ENCODE measurements around the gene ST8SIA5. TPM values are rescaled to one million over a fixed set of nuclear protein-coding genes. Genes with fewer than 3 reads are reported as not detected.

The ST8SIA5 gene
- total and polyA plus RNA-seq, 9 of the 15 experiments (the other 6 are each of a cell fraction or from before 2014, with no cell fraction given) = 0.03 to 0.33 (median 0.06) TPM; not detected in 5

GRCh38 chr18:46750626-46751025 is 6.2 kb downstream of the ST8SIA5 start (continued):
- no peak for TF ChIP-seq ZNF395 (CRISPR knock-in tag; IDR thresholded peaks at IDR 0.05)
- TF ChIP-seq C11orf30 (IDR thresholded peaks at IDR 0.05; ENCODE audit: low read depth) = no peak
- TF ChIP-seq SMC3 (conservative IDR thresholded peaks at IDR 0.05; ENCODE audit: insufficient read depth, low read depth, low read length) = no peak
- TF ChIP-seq CBFA2T3 (IDR thresholded peaks at IDR 0.05) = no peak
- no peak for TF ChIP-seq ZNF609 (CRISPR knock-in tag; IDR thresholded peaks at IDR 0.05; ENCODE audit: borderline replicate concordance)
- no peak for TF ChIP-seq ADNP (tag; IDR thresholded peaks at IDR 0.05)
- no peak for TF ChIP-seq NRF1 (conservative IDR thresholded peaks at IDR 0.05 in 1 of 2, IDR thresholded peaks at IDR 0.05 in 1 of 2)
- no peak for TF ChIP-seq RREB1 (CRISPR knock-in tag; IDR thresholded peaks at IDR 0.05)
- no peak for TF ChIP-seq STAG1 (CRISPR knock-in tag; IDR thresholded peaks at IDR 0.05; ENCODE audit: borderline replicate concordance)
- no peak for TF ChIP-seq E2F8 (IDR thresholded peaks at IDR 0.05; ENCODE audit: low read depth, partially characterized antibody)
